ENCODE data around the gene SH3BP2.
A peak's percentile ranks its signal among the peaks of the same experiment; 100 is the strongest.

Gene SH3BP2

GRCh38 chr4:2856266-2856665 is 63.4 kb downstream of the SH3BP2 start:
- Histone ChIP-seq H3K14ac (ENCODE audit: low read length) (no peak overlapping the region), H3K27ac (ENCODE audit: low read depth, low read length) (no peak overlapping the region), H3K4me1 (ENCODE audit: control insufficient read depth in 1 of 2, insufficient read depth in 2 of 2, low read length in 2 of 2) (peaks cover 4 to 5% of the 10 kb centered on the region in 2 experiments), H4K12ac (ENCODE audit: low read depth, low read length) (no peak overlapping the region), H2BK5ac (ENCODE audit: low read depth, low read length, poor library complexity) (no peak overlapping the region), H2BK12ac (ENCODE audit: low read length) (no peak overlapping the region), H3K79me2 (ENCODE audit: control insufficient read depth, insufficient read depth, low read length, poor library complexity) (peaks cover 4% of the 10 kb centered on the region), H3K4me3 (ENCODE audit: low read depth, low read length) (no peak overlapping the region), H3K9me3 (ENCODE audit: insufficient read depth, low read depth, low read length) (no peaks in the 10 kb centered on the region), H3K36me3 (ENCODE audit: control insufficient read depth in 1 of 2, insufficient read depth in 2 of 2, low read length in 2 of 2) (peaks cover 11 to 12% of the 10 kb centered on the region in 2 experiments), H3K4me2 (ENCODE audit: low read length) (no peak overlapping the region), H2AK5ac (ENCODE audit: low read length) (no peak overlapping the region), H3K79me1 (ENCODE audit: low read length) (peaks cover 2% of the 10 kb centered on the region), H3K9ac (ENCODE audit: low read length) (no peak overlapping the region), H3K4ac (ENCODE audit: low read depth, low read length) (peak overlapping the region; percentile 62), H3K23ac (ENCODE audit: low read length) (no peak overlapping the region), H2AFZ (ENCODE audit: insufficient read depth, low read length, poor library complexity) (no peak overlapping the region), H4K91ac (ENCODE audit: low read depth, low read length) (no peak overlapping the region), H3K27me3 (ENCODE audit: insufficient read depth, low read length) (no peaks in the 10 kb centered on the region), H2BK120ac (ENCODE audit: insufficient read depth, low read length, poor library complexity) (no peak overlapping the region), H3K18ac (ENCODE audit: low read length) (no peak overlapping the region), H4K8ac (ENCODE audit: low read depth, low read length) (no peak overlapping the region)
- DNase-seq, result no peak
- WGBS (ENCODE audit: extremely low coverage, insufficient coverage, insufficient read length), result no CpG with 5 or more reads among the region's 3 CpGs

GRCh38 chr4:2857349-2857927 is 64.6 kb downstream of the SH3BP2 start:
- no peak overlapping the region for H3K4me2 ChIP-seq (ENCODE audit: low read length)
- H3K14ac ChIP-seq (ENCODE audit: low read length), result no peak overlapping the region
- H3K4me3 ChIP-seq (ENCODE audit: low read depth, low read length), result no peak overlapping the region
- H3K4me1 ChIP-seq (ENCODE audit: control insufficient read depth in 1 of 2, insufficient read depth in 2 of 2, low read length in 2 of 2), result peaks cover 10 to 11% of the 10 kb centered on the region in 2 experiments
- H2AFZ ChIP-seq (ENCODE audit: insufficient read depth, low read length, poor library complexity), result no peak overlapping the region
- no peak overlapping the region for H2BK5ac ChIP-seq (ENCODE audit: low read depth, low read length, poor library complexity)
- H4K12ac ChIP-seq (ENCODE audit: low read depth, low read length), result peak overlapping the region; percentile 38
- H2BK12ac ChIP-seq (ENCODE audit: low read length), result no peak overlapping the region
- H3K27ac ChIP-seq (ENCODE audit: low read depth, low read length), result no peak overlapping the region
- H3K79me2 ChIP-seq (ENCODE audit: control insufficient read depth, insufficient read depth, low read length, poor library complexity), result peaks cover 4% of the 10 kb centered on the region
- H3K36me3 ChIP-seq (ENCODE audit: control insufficient read depth in 1 of 2, insufficient read depth in 2 of 2, low read length in 2 of 2), result peaks cover 11 to 12% of the 10 kb centered on the region in 2 experiments
- no peak overlapping the region for H3K23ac ChIP-seq (ENCODE audit: low read length)
- no peak overlapping the region for H2AK5ac ChIP-seq (ENCODE audit: low read length)
- H3K9me3 ChIP-seq (ENCODE audit: insufficient read depth, low read depth, low read length), result no peaks in the 10 kb centered on the region
- H3K4ac ChIP-seq (ENCODE audit: low read depth, low read length), result peak overlapping the region; percentile 77
- no peak for DNase-seq
- H3K79me1 ChIP-seq (ENCODE audit: low read length), result peaks cover 2% of the 10 kb centered on the region
- no peak overlapping the region for H3K18ac ChIP-seq (ENCODE audit: low read length)
- no peak overlapping the region for H3K9ac ChIP-seq (ENCODE audit: low read length)
- no peak overlapping the region for H4K91ac ChIP-seq (ENCODE audit: low read depth, low read length)
- no peak overlapping the region for H2BK120ac ChIP-seq (ENCODE audit: insufficient read depth, low read length, poor library complexity)
- no peak overlapping the region for H4K8ac ChIP-seq (ENCODE audit: low read depth, low read length)
- no peaks in the 10 kb centered on the region for H3K27me3 ChIP-seq (ENCODE audit: insufficient read depth, low read length)
- no CpG with 5 or more reads among the region's 5 CpGs for WGBS (ENCODE audit: extremely low coverage, insufficient coverage, insufficient read length)

- Histone ChIP-seq H2BK120ac (ENCODE audit: insufficient read depth, low read length, poor library complexity) (no peak overlapping the region), H3K23ac (ENCODE audit: low read length) (no peak overlapping the region), H3K14ac (ENCODE audit: low read length) (no peak overlapping the region), H4K12ac (ENCODE audit: low read depth, low read length) (no peak overlapping the region), H3K9me3 (ENCODE audit: insufficient read depth, low read depth, low read length) (no peaks in the 10 kb centered on the region), H3K27ac (ENCODE audit: low read depth, low read length) (no peak overlapping the region), H3K4ac (ENCODE audit: low read depth, low read length) (peak overlapping the region; percentile 64), H3K18ac (ENCODE audit: low read length) (no peak overlapping the region), H4K8ac (ENCODE audit: low read depth, low read length) (no peak overlapping the region), H3K36me3 (ENCODE audit: control insufficient read depth in 1 of 2, insufficient read depth in 2 of 2, low read length in 2 of 2) (peaks cover 9% of the 10 kb centered on the region in 2 experiments), H2AK5ac (ENCODE audit: low read length) (no peak overlapping the region), H3K27me3 (ENCODE audit: insufficient read depth, low read length) (no peaks in the 10 kb centered on the region), H2BK5ac (ENCODE audit: low read depth, low read length, poor library complexity) (no peak overlapping the region), H2BK12ac (ENCODE audit: low read length) (no peak overlapping the region), H3K4me3 (ENCODE audit: low read depth, low read length) (no peak overlapping the region), H4K91ac (ENCODE audit: low read depth, low read length) (no peak overlapping the region), H3K79me2 (ENCODE audit: control insufficient read depth, insufficient read depth, low read length, poor library complexity) (peaks cover 9% of the 10 kb centered on the region), H3K9ac (ENCODE audit: low read length) (no peak overlapping the region), H3K4me2 (ENCODE audit: low read length) (no peak overlapping the region), H3K79me1 (ENCODE audit: low read length) (peaks cover 2% of the 10 kb centered on the region), H3K4me1 (ENCODE audit: control insufficient read depth in 1 of 2, insufficient read depth in 2 of 2, low read length in 2 of 2) (peaks cover 8 to 11% of the 10 kb centered on the region in 2 experiments), H2AFZ (ENCODE audit: insufficient read depth, low read length, poor library complexity) (no peak overlapping the region)
- no CpG with 5 or more reads among the region's 7 CpGs for WGBS (ENCODE audit: extremely low coverage, insufficient coverage, insufficient read length)
- no peak for DNase-seq
Measured at GRCh38 chr4:2858451-2859217, 65.7 kb downstream of the SH3BP2 start.

- Histone ChIP-seq H2BK5ac (ENCODE audit: low read depth, low read length, poor library complexity) (no peak overlapping the region), H3K79me2 (ENCODE audit: control insufficient read depth, insufficient read depth, low read length, poor library complexity) (peaks cover 9% of the 10 kb centered on the region), H3K27ac (ENCODE audit: low read depth, low read length) (no peak overlapping the region), H3K9me3 (ENCODE audit: insufficient read depth, low read depth, low read length) (no peaks in the 10 kb centered on the region), H3K36me3 (ENCODE audit: control insufficient read depth in 1 of 2, insufficient read depth in 2 of 2, low read length in 2 of 2) (peaks cover 3% of the 10 kb centered on the region in 2 experiments), H3K18ac (ENCODE audit: low read length) (no peak overlapping the region), H3K4me3 (ENCODE audit: low read depth, low read length) (no peak overlapping the region), H3K27me3 (ENCODE audit: insufficient read depth, low read length) (no peaks in the 10 kb centered on the region), H3K9ac (ENCODE audit: low read length) (no peak overlapping the region), H2BK120ac (ENCODE audit: insufficient read depth, low read length, poor library complexity) (no peak overlapping the region), H3K23ac (ENCODE audit: low read length) (no peak overlapping the region), H3K4ac (ENCODE audit: low read depth, low read length) (no peak overlapping the region), H4K91ac (ENCODE audit: low read depth, low read length) (no peak overlapping the region), H2BK12ac (ENCODE audit: low read length) (no peak overlapping the region), H3K14ac (ENCODE audit: low read length) (no peak overlapping the region), H3K4me1 (ENCODE audit: control insufficient read depth in 1 of 2, insufficient read depth in 2 of 2, low read length in 2 of 2) (peaks cover 8 to 11% of the 10 kb centered on the region in 2 experiments), H3K4me2 (ENCODE audit: low read length) (no peak overlapping the region), H2AFZ (ENCODE audit: insufficient read depth, low read length, poor library complexity) (no peak overlapping the region), H4K8ac (ENCODE audit: low read depth, low read length) (no peak overlapping the region), H4K12ac (ENCODE audit: low read depth, low read length) (no peak overlapping the region), H3K79me1 (ENCODE audit: low read length) (peaks cover 2% of the 10 kb centered on the region), H2AK5ac (ENCODE audit: low read length) (no peak overlapping the region)
- WGBS (ENCODE audit: extremely low coverage, insufficient coverage, insufficient read length), result no CpG with 5 or more reads among the region's 3 CpGs
- DNase-seq, result no peak
Measured at GRCh38 chr4:2859514-2859913, 66.6 kb downstream of the SH3BP2 start.
